IMR-90 (cell line): ENCODE data around the gene COA1. TPM values are rescaled to one million over a fixed set of nuclear protein-coding genes. Genes with fewer than 3 reads are reported as not detected.

Experiments
- ATAC-seq: fragments of 200-7000 bp; cut with Tn5 transposase; 2 replicates; pipeline ENCODE4 v1.9.1; 2020; ENCODE audit warnings: low read depth, mild to moderate bottlenecking, moderate library complexity
- BruUV-seq: library from RNA; stranded (reverse); fragments of 400-500 nt; replicated peaks from 2 replicates; lab custom pipeline; 2021; lab: Mats Ljungman, UMichigan
- CTCF ChIA-PET: fragments of 300-600 bp; formaldehyde crosslinking; extraction: SDS; loops from one replicate; lab custom pipeline; 2021; ENCODE audit warnings: antibody characterized with exemption; lab: Yijun Ruan, JAX
- POLR2A ChIA-PET: fragments of 300-600 bp; sonication (Branson Sonifier 250); formaldehyde crosslinking; loops from one replicate; lab custom pipeline; 2022; ENCODE audit warnings: antibody characterized with exemption; ENCODE audit not compliant: unreplicated experiment; lab: Charles Lee
- DNase-seq: peaks from one replicate; pipeline ENCODE4 v3.0.0; 2013
- H2AFZ ChIP-seq: replicated peaks from 2 replicates; pipeline ENCODE3; 2013; ENCODE audit warnings: low read length, mild to moderate bottlenecking; ENCODE audit not compliant: poor library complexity
- H2AK5ac ChIP-seq: 2 replicates; pipeline ENCODE4 v1.6.1; 2013; ENCODE audit warnings: low read depth, low read length, inconsistent platforms
- H2AK9ac ChIP-seq: replicated peaks from 2 replicates; pipeline ENCODE3; 2013; ENCODE audit warnings: mild to moderate bottlenecking, low read depth, low read length, moderate library complexity; ENCODE audit not compliant: poor library complexity
- H2BK120ac ChIP-seq: 2 replicates; pipeline ENCODE4 v1.6.1; 2013; ENCODE audit warnings: low read depth, low read length, inconsistent platforms
- H2BK15ac ChIP-seq: 3 replicates; pipeline ENCODE4 v1.6.1; 2013; ENCODE audit warnings: low read depth, low read length, inconsistent platforms
- H2BK20ac ChIP-seq: 2 replicates; pipeline ENCODE4 v1.6.1; 2013; ENCODE audit warnings: low read depth, mild to moderate bottlenecking, inconsistent platforms, low read length, moderate library complexity
- H2BK5ac ChIP-seq: 2 replicates; pipeline ENCODE4 v1.6.1; 2013; ENCODE audit warnings: mild to moderate bottlenecking, low read depth, low read length, inconsistent platforms; ENCODE audit not compliant: poor library complexity, severe bottlenecking
- H3K14ac ChIP-seq: replicated peaks from 2 replicates; pipeline ENCODE4 v1.6.1; 2013; ENCODE audit warnings: low read depth, low read length, inconsistent platforms
- H3K18ac ChIP-seq: 2 replicates; pipeline ENCODE4 v1.6.1; 2013; ENCODE audit warnings: low read depth, low read length, control low read depth
- H3K23ac ChIP-seq: 2 replicates; pipeline ENCODE4 v1.6.1; 2013; ENCODE audit warnings: low read depth, low read length, inconsistent platforms
- H3K27ac ChIP-seq: 2 replicates; pipeline ENCODE4 v1.5.1; 2013; ENCODE audit warnings: mild to moderate bottlenecking, control low read depth, low read length; ENCODE audit not compliant: insufficient read depth
- H3K27me3 ChIP-seq: 2 replicates; pipeline ENCODE4 v1.6.1; 2013; ENCODE audit warnings: low read length; ENCODE audit not compliant: control insufficient read depth, insufficient read depth
- H3K36me3 ChIP-seq: 2 replicates; pipeline ENCODE4 v1.6.1; 2013; ENCODE audit warnings: low read length, mixed read lengths; ENCODE audit not compliant: control insufficient read depth, insufficient read depth
- H3K4ac ChIP-seq: 2 replicates; pipeline ENCODE4 v1.6.1; 2013; ENCODE audit warnings: low read depth, low read length, inconsistent platforms
- H3K4me1 ChIP-seq: 2 replicates; pipeline ENCODE4 v1.6.1; 2013; ENCODE audit warnings: low read length, mixed read lengths; ENCODE audit not compliant: control insufficient read depth, insufficient read depth
- H3K4me2 ChIP-seq: 2 replicates; pipeline ENCODE4 v1.6.1; 2013; ENCODE audit warnings: low read depth, mild to moderate bottlenecking, control low read depth, low read length, moderate library complexity
- H3K4me3 ChIP-seq: 2 replicates; pipeline ENCODE4 v1.5.1; 2013; ENCODE audit warnings: low read depth, mild to moderate bottlenecking, control low read depth, low read length, moderate library complexity; ENCODE audit not compliant: insufficient read depth
- H3K56ac ChIP-seq: 2 replicates; pipeline ENCODE4 v1.6.1; 2013; ENCODE audit warnings: low read length, inconsistent platforms; ENCODE audit not compliant: insufficient read depth; ENCODE audit errors: extremely low read depth
- H3K79me1 ChIP-seq, 2 experiments: 2 replicates each; pipeline ENCODE4 v1.6.1; 2013; ENCODE audit warnings: low read length in 2 of 2, inconsistent platforms in 1 of 2, low read depth in 1 of 2
- H3K9ac ChIP-seq: 2 replicates; pipeline ENCODE4 v1.6.1; 2013; ENCODE audit warnings: low read depth, low read length, control low read depth
- H3K9me1 ChIP-seq: 2 replicates; pipeline ENCODE4 v1.6.1; 2013; ENCODE audit warnings: low read length, inconsistent platforms; ENCODE audit not compliant: insufficient read depth
- H3K9me3 ChIP-seq: 2 replicates; pipeline ENCODE4 v1.6.1; 2013; ENCODE audit warnings: low read length; ENCODE audit not compliant: control insufficient read depth, insufficient read depth
- H4K20me1 ChIP-seq: 2 replicates; pipeline ENCODE4 v1.6.1; 2013; ENCODE audit warnings: low read length, inconsistent platforms; ENCODE audit not compliant: insufficient read depth
- H4K5ac ChIP-seq: 2 replicates; pipeline ENCODE4 v1.6.1; 2013; ENCODE audit warnings: mild to moderate bottlenecking, low read depth, low read length, control low read depth
- H4K8ac ChIP-seq, 2 experiments: 2 replicates each; pipeline ENCODE4 v1.6.1; 2013; ENCODE audit warnings: low read depth in 2 of 2, low read length in 2 of 2, control low read depth in 1 of 2, inconsistent platforms in 1 of 2
- H4K91ac ChIP-seq: 2 replicates; pipeline ENCODE4 v1.6.1; 2013; ENCODE audit warnings: low read depth, low read length, inconsistent platforms; ENCODE audit not compliant: insufficient read depth
- BHLHE40 ChIP-seq: fragments of 150-350 bp; IDR thresholded peaks from 2 replicates; pipeline ENCODE4 v1.6.1; 2016; ENCODE audit warnings: mild to moderate bottlenecking, low read depth, low read length
- CEBPB ChIP-seq: IDR thresholded peaks from 2 replicates; pipeline ENCODE4 v1.6.1; 2012; ENCODE audit warnings: low read depth, low read length, improper control_type of control experiment
- CHD1 ChIP-seq: IDR thresholded peaks from 2 replicates; pipeline ENCODE4 v1.6.1; 2012; ENCODE audit warnings: low read depth, low read length, improper control_type of control experiment
- CTCF ChIP-seq: conservative IDR thresholded peaks from 2 replicates; pipeline ENCODE4 v1.5.1; 2012; ENCODE audit warnings: mild to moderate bottlenecking, low read depth, low read length, improper control_type of control experiment
- ELK1 ChIP-seq: fragments of 150-350 bp; IDR thresholded peaks from 2 replicates; pipeline ENCODE4 v1.6.1; 2016; ENCODE audit warnings: low read depth, mild to moderate bottlenecking, low read length, moderate library complexity, borderline replicate concordance
- FOS ChIP-seq: fragments of 150-350 bp; IDR thresholded peaks from 2 replicates; pipeline ENCODE4 v1.6.1; 2016; ENCODE audit warnings: low read depth, low read length
- MAFK ChIP-seq: IDR thresholded peaks from 2 replicates; pipeline ENCODE4 v1.6.1; 2012; ENCODE audit warnings: low read depth, low read length, improper control_type of control experiment
- MAZ ChIP-seq: IDR thresholded peaks from 2 replicates; pipeline ENCODE4 v1.6.1; 2012; ENCODE audit warnings: low read depth, mild to moderate bottlenecking, low read length, improper control_type of control experiment, moderate library complexity, borderline replicate concordance
- MXI1 ChIP-seq: IDR thresholded peaks from 2 replicates; pipeline ENCODE4 v1.6.1; 2012; ENCODE audit warnings: low read depth, mild to moderate bottlenecking, low read length, moderate library complexity, borderline replicate concordance
- NFE2L2 ChIP-seq: fragments of 150-350 bp; IDR thresholded peaks from 2 replicates; pipeline ENCODE4 v1.6.1; 2016; ENCODE audit warnings: low read depth, mild to moderate bottlenecking, low read length
- POLR2A ChIP-seq: IDR thresholded peaks from 2 replicates; pipeline ENCODE4 v1.6.1; 2012; ENCODE audit warnings: mild to moderate bottlenecking, low read depth, low read length
- RAD21 ChIP-seq: IDR thresholded peaks from 2 replicates; pipeline ENCODE4 v1.6.1; 2012; ENCODE audit warnings: low read length, improper control_type of control experiment
- RCOR1 ChIP-seq: IDR thresholded peaks from 2 replicates; pipeline ENCODE4 v1.6.1; 2012; ENCODE audit warnings: mild to moderate bottlenecking, low read length, improper control_type of control experiment; ENCODE audit not compliant: insufficient replicate concordance
- RFX5 ChIP-seq: IDR thresholded peaks from 2 replicates; pipeline ENCODE4 v1.8.0; 2012; ENCODE audit warnings: low read depth, mild to moderate bottlenecking, low read length, moderate library complexity
- SMC3 ChIP-seq: fragments of 150-350 bp; IDR thresholded peaks from 2 replicates; pipeline ENCODE4 v1.6.1; 2016; ENCODE audit warnings: low read depth, mild to moderate bottlenecking, antibody characterized with exemption, low read length, moderate library complexity
- USF2 ChIP-seq: fragments of 150-350 bp; IDR thresholded peaks from 2 replicates; pipeline ENCODE4 v1.6.1; 2017; ENCODE audit warnings: mild to moderate bottlenecking, antibody characterized with exemption, low read length, low read depth
- WGBS, 2 experiments: methylation state at CpG; one replicate each; pipeline versions ENCODE4 v1.1.5 to v1.1.7; 2013; ENCODE audit warnings: missing lambda C conversion rate in 2 of 2; ENCODE audit not compliant: insufficient read length in 1 of 2; ENCODE audit errors: extremely low coverage in 2 of 2; 5-methylcytosine and 5-hydroxymethylcytosine counted together
- dilution Hi-C: fragments of 300-500 bp; cut with HindIII; formaldehyde crosslinking; loops from one replicate; pipeline ENCODE4 v1.14.3; 2018; ENCODE audit warnings: low sequenced_read_pairs; ENCODE audit not compliant: unreplicated experiment
- in situ Hi-C: fragments of 300-500 bp; cut with MboI; formaldehyde crosslinking; loops from 3 replicates; pipeline ENCODE4 v1.14.3; 2019; ENCODE audit warnings: low sequenced_read_pairs, inconsistent platforms, mixed read lengths
- intact Hi-C: fragments of 100-400 bp; cut with micrococcal nuclease; formaldehyde crosslinking; loops from 2 replicates; pipeline ENCODE4 v1.10.0; 2022
- polyA plus RNA-seq, 3 experiments: library from polyadenylated mRNA; depleted of rRNA; stranded (reverse); fragments of >200 nt; gene quantifications; 2 replicates each; pipeline ENCODE4 v1.2.3, GENCODE V29; 2012; ENCODE audit warnings: low replicate concordance in 1 of 3
- total RNA-seq: library from RNA; depleted of rRNA; stranded (reverse); fragments of >200 nt; gene quantifications from 2 replicates; pipeline ENCODE4 v1.2.3, GENCODE V29; 2012

COA1 gene
- total and polyA plus RNA-seq, 2 of the 4 experiments (the other 2 are of a cell fraction): 34.2 to 59.5 TPM

GRCh38 chr7:43656997-43657396 lies 72.3 kb downstream of the COA1 start:
- Histone ChIP-seq H3K23ac (0 out of 2 replicates have a peak overlapping the region, but pooled peaks have one; percentile 13), H2BK15ac (peak overlapping the region; percentile 91; the same call in 1 of the 3 replicates), H3K9me1 (peaks cover 12% of the 10 kb centered on the region), H3K79me1 (peaks cover 37 to 65% of the 10 kb centered on the region in 2 experiments), H3K27me3 (no peaks in the 10 kb centered on the region), H4K8ac (peak overlapping the region; percentile 31 to 46; a peak in 2 of 4 replicates), H2AK5ac (peak overlapping the region; percentile 87), H2BK20ac (peak overlapping the region; percentile 90), H2AFZ (no peak overlapping the region), H4K5ac (peak overlapping the region; percentile 3; the same call in 1 of the 2 replicates), H3K4ac (peak overlapping the region; percentile 60), H3K4me3 (no peak overlapping the region), H3K27ac (no peak overlapping the region), H3K4me1 (peaks cover 15% of the 10 kb centered on the region), H4K91ac (0 out of 2 replicates have a peak overlapping the region, but pooled peaks have one; percentile 28), H2AK9ac (no peak overlapping the region), H3K36me3 (peaks cover 2% of the 10 kb centered on the region; the same call in 1 of the 2 replicates), H2BK5ac (peak overlapping the region; percentile 61), H3K4me2 (no peak overlapping the region), H3K56ac (no peak overlapping the region), H3K14ac (no peak overlapping the region), H3K9me3 (no peaks in the 10 kb centered on the region), H4K20me1 (no peaks in the 10 kb centered on the region), H3K9ac (no peak overlapping the region), H3K18ac (no peak overlapping the region), H2BK120ac (peak overlapping the region; percentile 66; the same call in 1 of the 2 replicates)
- ChIA-PET CTCF (interaction anchor here (1.0 kb wide), 1 partner anchor 74 kb away, joined by 4 read pairs; the partner anchor contains the start of gene STK17A), POLR2A (no interaction called here)
- DNase-seq: no peak
- in situ Hi-C loops (no loop called here), intact Hi-C loops (no loop called here), dilution Hi-C loops (no loop called here)
- ATAC-seq: no peak
- no CpG with 5 or more reads among the region's 2 CpGs for WGBS, 2 experiments
- BruUV-seq: no TSS peak
- no peak for TF ChIP-seq CHD1
- TF ChIP-seq ELK1: no peak
- no peak for TF ChIP-seq MXI1
- TF ChIP-seq CTCF: no peak
- no peak for TF ChIP-seq RFX5
- no peak for TF ChIP-seq BHLHE40
- TF ChIP-seq MAFK: no peak
- no peak for TF ChIP-seq RCOR1
- no peak for TF ChIP-seq POLR2A
- no peak for TF ChIP-seq USF2
- TF ChIP-seq CEBPB: no peak
- no peak for TF ChIP-seq FOS
- TF ChIP-seq NFE2L2: no peak
- no peak for TF ChIP-seq MAZ
- no peak for TF ChIP-seq SMC3
- TF ChIP-seq RAD21: no peak
